HG03439 (cell line): ENCODE data around the gene GBP1.
"Not testable (repeated sequence)": the region's sequence is repeated elsewhere in the genome, so short reads cannot be mapped to it uniquely, and the experiment has no call there.

Experiments
- ATAC-seq: cut with Tn5 transposase; IDR thresholded peaks from one replicate; pipeline ENCODE4 v1.9.1; 2021; ENCODE audit warnings: mild to moderate bottlenecking, moderate library complexity; ENCODE audit not compliant: unreplicated experiment

Gene GBP1, protein sequence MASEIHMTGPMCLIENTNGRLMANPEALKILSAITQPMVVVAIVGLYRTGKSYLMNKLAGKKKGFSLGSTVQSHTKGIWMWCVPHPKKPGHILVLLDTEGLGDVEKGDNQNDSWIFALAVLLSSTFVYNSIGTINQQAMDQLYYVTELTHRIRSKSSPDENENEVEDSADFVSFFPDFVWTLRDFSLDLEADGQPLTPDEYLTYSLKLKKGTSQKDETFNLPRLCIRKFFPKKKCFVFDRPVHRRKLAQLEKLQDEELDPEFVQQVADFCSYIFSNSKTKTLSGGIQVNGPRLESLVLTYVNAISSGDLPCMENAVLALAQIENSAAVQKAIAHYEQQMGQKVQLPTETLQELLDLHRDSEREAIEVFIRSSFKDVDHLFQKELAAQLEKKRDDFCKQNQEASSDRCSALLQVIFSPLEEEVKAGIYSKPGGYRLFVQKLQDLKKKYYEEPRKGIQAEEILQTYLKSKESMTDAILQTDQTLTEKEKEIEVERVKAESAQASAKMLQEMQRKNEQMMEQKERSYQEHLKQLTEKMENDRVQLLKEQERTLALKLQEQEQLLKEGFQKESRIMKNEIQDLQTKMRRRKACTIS

DNA sequence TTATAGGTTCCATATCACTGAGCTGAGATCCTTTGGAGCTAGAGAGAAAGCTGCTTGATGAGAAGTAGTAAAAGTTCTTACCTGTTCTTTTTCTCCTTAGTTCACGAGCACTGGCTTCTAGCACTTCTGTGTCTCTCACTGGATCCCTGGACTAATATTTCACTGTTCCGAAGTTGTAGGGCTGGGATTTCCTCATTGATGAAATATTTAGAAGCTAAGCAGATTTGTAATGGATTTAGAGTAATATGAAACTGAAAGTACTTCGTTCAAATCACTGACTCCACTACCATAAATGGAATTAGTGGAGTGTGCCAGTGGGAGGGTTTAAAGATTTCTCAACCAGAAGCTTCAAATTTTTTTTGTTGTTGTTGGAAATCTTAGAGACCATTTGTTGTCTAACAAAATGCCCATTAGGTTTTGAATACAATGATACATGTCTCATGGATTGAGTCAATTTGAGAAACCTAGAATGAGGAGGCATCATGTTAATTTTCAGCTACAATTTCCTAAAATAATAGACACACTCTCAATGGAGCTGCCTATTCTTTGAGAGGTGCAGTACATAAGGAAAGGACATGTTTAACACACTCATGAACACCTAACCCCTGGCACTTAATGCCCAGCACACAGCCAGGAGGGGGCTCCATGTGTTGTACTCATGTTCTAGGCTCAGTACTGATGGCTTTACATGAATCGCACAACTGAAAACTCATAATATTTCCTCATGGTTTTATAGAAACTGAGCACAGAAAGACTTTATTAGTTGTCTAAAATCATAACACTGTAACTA lies at the start of gene GBP1:
Gene GBP1 (minus strand): TSS at position 130 of the 790 bp plus-strand sequence. CDS start 1,974 bp downstream, outside the sequence.
- peak; percentile 63 for ATAC-seq

DNA sequence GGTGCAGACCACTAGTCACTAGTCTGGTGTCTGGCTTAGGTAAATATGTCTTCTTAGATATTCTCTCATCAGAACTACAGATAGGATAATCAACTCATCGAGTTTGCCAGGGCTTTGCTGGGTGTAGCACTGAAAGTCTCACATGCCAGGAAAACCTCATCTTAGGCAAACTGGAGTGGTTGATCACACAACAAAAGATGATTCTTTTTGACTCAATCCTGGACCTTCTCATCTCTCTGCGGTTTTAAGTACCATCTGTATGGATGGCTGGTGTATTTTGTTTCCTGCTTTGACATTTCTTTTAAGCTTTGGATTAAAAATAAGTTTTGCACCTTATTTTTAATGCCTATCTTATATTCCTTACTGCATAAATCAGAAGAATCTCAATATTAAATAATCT lies 49.7 kb upstream of the GBP1 start:
- no peak for ATAC-seq

DNA sequence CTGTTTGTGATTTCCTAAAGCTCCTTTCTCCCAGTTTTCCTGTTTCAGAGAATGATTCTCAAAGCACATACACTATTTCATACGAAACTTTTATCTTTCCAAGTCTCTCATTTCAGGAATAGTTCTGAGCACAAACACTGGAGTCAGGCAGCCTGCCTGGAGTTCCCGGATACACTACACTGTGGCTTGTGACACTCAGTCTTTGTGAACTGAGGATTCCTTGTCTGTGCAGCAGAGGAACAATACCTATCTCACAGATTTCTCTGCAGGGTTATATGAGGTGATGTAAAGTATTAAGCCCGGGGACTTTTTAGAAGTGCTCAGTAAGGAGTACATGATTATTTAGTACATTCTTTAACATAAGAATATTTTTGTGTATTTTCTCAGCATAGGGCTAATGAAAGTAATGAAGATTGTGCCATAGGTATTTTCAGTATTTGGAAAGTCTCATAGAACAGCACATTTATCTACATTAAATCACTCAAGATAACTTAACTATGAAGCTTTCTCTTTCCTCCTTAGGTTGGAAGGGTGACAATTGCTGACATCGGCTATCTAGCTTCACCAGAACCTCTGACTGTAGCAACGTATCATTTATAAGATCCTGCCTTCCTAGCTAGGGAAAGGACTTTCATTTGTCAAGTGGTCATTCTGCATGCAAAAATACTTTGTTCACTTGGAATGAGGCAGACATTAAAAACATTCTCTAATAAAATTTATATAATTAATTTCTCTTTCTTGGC lies 48.0 kb upstream of the GBP1 start:
- no peak for ATAC-seq

DNA sequence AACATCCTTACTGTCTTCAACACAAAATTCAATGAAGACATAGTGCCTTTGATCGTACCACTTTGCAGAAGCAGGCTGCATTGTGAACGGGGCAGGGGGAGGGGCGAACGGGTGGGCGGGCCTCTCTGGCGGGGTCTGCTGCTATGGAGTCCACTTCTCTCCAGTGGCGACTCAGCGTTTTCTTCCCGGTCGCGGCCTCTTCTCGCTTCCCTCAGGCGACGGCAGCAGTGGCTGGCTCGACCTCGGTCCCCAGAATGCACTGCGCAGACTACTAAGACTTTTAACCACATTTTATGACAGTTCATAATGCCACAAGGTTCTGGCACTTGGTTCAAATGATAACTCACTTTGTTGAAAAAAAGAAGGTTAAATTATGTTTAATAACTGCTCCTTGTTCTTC lies 39.7 kb upstream of the GBP1 start:
- ATAC-seq: no peak

DNA sequence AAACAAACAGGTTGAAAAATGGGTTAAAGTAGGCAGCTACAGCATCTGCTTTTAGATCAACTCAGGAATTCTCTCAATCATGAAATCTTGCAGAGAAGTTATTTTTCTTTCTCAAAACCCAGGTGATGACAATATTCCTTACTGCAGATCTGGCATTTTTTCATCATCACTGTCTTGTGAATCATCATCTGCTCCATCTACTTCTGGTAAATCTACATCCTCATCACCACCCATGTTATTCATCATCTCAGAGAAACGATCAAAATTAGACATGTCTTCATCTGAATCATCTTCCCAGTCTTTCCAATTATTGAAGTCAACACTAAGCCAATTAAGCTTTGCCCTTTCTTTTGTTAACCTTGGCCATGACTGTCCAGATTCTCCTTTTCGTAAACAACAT lies 39.1 kb upstream of the GBP1 start:
- no peak for ATAC-seq

DNA sequence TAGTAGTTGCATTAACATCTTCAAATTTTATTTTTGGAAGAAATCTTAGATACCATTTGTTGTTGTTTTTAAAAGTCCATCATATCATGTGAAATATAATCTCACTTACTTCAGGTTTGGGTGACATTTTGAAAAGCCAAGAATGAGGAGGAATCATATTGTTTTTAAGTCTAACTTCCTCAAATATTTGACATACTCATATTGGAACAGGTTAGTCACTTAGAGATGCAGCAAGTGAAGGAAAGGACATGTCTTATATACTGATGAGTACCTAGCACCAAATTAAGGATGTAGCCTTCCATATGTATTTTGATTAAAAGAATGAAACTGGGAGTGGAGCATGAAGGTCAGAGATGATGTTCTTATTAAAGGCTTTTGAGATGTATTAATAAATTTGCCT lies 37.0 kb upstream of the GBP1 start:
- no peak for ATAC-seq

DNA sequence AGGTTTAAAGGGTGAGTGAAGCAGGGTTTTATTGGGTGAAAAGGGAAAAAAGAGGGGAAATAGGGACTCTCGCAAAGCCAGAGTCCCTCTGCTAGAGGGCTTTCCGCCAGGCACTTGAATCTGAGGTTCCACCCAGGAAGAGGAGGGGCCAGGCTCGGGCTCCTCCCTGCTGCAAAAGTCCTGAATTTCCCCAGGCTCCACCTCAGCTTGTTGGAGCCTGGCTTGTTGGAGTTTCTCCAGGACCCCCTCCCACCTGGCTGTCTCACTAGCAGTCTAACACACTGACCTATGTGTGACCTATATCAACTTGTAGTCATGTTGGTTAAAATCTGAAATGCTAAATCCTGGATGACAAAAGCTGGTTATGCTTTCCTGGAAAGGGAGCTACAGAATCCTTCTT lies 35.4 kb upstream of the GBP1 start:
- ATAC-seq: no peak

DNA sequence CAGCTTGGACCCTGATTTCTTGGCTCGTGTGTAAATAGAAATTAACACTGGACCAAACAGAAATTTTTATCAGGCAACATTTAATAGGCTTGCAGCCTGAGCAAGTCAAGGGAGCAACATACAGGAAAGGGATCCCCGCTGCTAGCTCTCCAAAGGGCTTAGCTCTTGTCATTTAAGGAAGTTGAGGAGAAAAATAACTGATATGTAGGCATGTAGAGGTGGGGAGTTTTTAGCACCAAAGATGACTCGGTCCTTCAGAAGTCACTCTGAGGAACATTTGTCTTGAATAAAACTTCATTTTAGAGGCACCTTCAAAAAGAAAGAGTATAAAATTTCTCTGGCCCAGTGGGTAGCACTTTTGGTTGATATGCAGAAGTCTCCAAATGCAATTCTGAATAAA lies 33.8 kb upstream of the GBP1 start:
- no peak for ATAC-seq

DNA sequence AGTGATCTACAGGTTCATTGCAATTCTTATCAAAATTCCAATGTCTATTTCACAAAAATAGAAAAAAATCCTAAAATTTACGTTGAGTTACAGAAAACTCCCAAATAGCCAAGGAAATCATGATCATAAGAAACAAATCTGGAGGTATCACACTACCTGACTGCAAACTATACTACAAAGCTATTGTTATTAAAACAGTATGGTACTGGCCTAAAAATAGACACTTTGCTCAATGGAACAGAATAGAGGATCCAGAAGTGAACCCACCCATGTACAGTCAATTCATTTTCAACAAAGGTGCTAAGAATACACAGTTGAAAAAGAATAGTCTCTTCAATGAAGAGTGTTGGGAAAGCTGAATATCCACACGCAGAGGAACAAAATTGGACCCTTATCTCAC lies 30.7 kb upstream of the GBP1 start:
- ATAC-seq: no peak

DNA sequence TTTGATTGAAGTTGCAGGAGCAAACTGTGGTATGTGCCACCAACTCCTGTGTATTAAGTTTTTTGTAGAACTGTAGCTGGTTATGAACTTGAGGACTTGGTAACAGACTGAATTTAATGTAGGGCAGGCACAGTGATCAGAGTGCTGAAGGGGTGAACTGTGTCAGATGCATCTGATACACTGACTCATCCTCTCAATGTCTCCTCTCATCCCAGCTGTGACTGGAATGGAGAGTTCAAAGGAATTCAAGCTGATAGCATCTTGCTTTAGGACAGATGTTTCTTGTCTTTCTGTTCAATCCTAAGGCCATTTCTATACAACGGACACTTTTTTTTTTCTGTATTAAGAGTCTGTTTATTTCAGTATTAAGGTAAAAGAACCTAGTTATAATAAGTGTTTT lies 25.0 kb upstream of the GBP1 start:
- no peak for ATAC-seq

DNA sequence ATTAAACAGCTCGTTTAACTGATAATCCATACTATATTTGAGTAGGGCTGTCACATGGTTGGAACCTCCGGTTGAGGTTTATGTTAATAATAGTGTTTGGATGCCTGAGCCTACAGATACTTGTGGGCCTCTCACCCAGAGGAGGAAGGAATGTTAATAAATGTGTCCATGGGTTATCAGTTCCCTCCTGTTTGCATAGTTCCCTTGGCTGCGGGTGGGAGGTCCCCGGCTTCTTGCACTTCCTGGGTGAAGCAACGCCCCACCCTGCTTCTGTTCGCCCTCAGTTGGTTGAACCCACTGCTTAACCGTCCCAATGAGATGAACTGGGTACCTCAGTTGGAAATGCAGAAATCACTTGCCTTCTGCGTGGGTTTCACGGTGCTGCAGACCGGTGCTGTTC lies 23.6 kb upstream of the GBP1 start:
- ATAC-seq: no peak

DNA sequence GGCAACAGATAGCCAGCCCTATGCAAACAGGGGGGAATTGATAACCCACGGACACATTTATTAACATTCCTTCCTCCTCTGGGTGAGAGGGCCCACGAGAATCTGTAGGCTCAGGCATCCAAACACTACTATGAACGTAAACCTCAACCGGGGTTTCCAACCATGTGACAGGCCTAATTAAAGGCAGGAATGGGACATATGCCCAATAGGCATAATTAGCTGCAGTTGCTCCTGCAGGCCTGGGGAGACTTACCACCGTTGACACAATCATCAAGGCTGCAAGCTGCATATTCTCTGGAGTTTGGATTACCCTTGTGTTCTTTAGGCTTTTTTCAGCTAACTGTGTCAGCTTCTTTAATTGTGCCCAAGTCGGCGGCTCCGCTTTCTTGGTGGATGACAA lies 22.2 kb upstream of the GBP1 start:
- no peak for ATAC-seq

DNA sequence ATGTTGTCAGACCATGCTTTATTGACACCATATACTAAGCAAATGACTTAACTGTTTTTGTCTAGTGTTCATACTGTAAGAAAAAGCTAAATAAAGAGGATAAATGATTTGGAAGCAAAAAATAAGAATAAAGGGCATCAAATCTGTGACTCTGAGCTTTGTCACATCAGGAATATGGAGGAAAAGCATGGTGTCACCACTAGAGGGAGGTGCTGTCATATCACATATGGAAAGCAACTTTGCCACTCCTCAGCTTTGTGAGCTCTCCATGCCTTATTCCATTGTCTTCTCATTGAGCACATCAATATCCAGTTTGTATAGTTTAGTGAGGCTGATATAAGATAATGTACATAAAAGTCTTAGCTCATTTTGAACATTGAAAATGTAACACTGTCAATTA lies 20.8 kb upstream of the GBP1 start:
- no peak for ATAC-seq

DNA sequence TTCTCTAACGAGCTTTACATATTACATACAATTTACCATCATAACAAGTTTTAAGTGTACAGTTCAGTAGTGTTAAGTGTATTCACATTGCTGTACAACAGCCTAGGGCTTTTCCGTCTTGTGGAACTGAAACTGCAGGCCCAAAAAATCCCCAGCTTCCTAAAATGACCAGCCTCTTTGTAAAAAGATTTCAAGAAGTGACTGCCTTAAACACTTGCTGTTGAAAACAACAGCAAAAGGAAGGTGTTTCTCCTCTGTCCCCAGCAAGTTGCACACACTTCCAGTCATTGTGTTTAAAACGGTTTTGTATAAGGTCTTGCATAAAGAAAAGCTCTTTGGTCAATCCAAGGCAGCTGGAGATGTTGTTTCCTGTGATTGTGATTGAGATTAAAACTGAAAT lies 16.0 kb upstream of the GBP1 start:
- ATAC-seq: no peak

DNA sequence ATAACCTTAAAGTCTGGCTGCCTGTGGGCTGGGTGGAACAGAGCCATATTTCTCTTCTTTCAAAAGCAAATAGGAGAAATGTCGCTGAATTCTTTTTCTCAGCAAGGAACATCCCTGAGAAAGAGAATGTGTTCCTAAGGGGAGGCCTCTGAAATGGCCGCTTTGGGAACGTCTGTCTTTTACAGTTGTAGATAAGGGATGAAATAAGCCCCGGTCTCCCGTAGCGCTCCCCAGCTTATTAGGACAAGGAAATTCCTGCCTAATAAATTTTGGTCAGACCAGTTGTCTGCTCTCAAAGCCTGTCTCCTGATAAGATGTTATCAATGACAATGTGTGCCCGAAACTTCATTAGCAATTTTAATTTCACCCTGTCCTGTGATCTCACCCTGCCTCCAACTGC lies 15.1 kb upstream of the GBP1 start:
- ATAC-seq: not testable (repeated sequence)

DNA sequence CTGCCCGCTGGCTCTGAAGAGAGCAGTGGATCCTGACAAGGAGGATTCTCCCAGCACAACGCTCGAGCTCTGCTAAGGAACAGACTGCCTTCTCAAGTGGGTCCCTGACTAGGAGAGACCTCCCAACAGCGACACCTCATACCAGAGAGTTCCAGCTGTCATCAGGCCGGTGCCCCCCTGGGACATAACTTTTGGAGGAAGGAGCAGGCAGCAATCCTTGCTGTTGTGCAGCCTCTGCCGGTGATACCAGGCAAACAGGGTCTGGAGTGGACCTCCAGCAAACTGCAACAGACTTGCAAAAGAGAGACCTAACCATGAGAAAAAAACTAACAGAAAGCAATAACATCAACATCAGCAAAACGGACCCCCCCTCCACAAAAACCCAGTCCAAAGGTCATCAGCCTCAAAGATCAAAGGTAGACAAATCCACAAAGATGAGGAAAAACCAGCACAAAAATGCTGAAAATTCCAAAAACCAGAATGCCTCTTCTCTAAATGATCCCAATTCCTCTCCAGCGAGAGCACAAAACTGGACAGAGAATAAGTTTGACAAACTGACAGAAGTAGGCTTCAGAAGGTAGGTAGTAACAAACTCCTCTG lies 7.6 kb upstream of the GBP1 start:
- not testable (repeated sequence) for ATAC-seq

DNA sequence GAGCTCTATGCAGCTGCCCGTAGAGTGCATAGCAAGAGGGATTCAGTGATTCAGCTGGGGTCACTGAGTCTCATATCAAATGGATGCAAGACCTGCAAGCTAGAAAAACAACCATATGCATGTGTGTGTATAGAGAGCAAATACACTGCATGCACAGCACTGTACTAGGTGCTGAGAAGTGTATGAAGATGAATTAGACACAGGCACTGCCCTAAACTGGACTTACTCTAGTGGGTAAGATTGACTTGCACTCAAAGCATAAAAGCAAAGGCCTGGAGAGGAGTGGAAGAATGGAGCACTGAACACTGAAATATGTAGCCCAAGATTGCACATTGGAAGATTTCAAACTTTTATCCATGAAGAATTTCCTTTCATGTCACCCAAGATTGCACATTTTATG lies 5.5 kb upstream of the GBP1 start:
- ATAC-seq: no peak

DNA sequence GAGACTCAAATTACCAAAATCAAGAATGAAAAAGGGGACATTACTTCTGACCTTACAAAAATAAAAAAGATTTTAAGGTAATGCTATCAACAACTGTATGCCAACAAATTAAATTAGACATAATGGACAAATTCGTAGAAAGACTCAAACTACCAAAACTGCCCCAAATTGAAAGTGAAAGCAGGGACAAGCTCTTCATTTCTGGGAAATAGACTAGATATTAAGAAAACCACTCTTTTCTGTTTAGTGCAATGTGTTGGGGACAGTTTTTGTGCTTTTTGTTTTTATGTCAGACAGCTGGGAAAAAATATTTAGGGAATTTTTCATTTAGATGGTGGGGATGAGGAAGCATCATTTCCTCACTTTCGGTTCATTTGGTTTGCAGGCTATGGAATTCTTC lies 4.9 kb upstream of the GBP1 start:
- no peak for ATAC-seq

DNA sequence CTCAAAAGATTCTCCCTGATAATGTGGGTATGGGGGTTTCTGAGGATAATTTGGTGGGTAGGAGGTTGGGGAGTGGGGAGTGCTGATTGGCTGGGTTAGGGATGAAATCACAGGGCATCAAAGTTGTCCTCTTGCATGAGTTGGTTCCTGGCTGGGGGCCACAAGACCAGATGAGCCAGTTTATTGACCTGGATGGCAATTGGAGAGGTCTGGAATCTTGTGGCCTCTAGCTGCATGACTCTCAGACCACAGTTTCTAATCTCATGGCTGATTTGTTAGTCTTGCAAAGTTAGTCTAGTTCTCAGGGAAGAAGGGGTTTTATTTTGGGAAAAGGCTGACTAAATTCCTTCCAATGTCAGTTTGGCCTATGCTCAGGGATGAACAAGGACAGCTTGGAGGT lies 3.3 kb upstream of the GBP1 start:
- no peak for ATAC-seq

DNA sequence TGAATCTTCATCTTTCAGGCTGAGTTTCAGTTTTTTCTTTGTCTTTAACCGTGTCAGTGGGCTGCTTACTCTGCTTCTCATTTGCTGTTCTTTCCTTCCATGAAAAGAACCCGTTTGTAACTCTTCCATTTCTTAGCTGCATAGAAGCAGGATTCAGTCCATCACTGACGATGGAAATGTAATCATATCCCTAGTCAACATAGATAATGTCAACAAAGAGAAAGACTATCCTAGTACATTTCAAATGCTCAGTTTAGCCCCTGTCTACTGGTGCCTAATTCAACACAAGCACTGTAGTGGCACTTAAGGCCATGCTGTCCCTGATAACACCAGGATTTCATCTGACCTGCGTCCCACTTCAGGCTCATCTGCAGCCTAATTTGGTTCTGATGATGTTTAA lies 376 bp downstream of the GBP1 start:
- peak; percentile 40 for ATAC-seq

DNA sequence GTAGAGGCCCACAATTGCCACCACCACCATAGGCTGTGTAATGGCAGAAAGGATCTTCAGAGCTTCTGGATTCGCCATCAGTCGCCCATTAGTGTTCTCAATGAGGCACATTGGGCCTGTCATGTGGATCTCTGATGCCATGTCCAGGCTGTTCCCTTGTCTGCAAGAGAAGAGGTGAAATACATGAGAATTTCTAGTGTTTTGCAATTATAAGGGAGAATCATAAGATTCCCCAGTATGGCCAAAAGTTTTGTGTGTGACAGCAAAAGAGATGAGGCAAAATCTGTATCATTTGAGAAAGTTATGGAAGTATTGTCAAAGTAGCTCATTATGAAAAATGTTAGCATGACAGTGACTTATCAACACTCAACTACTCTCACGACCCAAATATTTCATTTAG lies 1.9 kb downstream of the GBP1 start:
- no peak for ATAC-seq
